ENCODE measurements around the gene UST. TPM values are rescaled to one million over a fixed set of nuclear protein-coding genes. Genes with fewer than 3 reads are reported as not detected.

UST gene
- total RNA-seq, 1 donor from 2014 or later: 17.1 TPM

DNA sequence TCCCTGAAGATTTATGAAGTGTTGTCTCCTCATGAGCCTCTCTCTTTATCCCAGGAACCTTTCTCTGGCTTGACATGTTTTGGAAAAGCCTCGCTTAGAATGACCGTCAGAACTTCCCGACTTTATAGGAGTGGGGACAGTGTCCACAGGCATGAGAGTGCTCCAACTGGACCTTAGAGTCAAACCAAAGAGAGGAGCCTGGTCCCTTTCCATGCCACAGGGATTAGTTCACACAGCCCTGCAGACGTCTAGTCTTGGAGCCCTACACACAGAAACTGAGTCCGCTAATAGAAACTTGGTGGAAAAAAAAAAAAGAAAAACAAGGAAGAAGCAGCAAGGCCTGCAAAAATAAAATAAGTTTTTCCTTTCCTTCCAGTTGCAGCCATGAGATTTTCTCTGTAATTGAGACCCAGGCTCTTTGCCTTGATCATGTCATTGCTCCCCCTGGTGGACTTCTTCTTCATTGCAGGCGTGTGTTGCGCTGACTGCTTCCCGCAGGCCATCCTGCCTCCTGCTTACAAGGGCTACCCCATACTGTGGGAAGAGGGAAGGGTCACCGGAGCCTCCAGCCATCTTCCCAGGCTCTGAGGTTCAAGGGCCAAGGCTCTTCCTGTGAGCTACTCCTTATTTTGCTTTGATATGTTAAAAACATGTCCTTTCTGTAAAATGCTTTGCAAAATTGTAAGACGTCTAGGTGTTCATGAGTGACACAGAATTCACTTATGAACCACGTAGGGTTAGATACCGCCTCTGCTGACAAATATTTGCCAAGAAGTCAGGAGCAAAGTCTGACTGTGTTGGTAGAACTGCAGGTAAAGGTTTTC is 201.0 kb downstream of the UST start:
- TF ChIP-seq, protein P1, sequence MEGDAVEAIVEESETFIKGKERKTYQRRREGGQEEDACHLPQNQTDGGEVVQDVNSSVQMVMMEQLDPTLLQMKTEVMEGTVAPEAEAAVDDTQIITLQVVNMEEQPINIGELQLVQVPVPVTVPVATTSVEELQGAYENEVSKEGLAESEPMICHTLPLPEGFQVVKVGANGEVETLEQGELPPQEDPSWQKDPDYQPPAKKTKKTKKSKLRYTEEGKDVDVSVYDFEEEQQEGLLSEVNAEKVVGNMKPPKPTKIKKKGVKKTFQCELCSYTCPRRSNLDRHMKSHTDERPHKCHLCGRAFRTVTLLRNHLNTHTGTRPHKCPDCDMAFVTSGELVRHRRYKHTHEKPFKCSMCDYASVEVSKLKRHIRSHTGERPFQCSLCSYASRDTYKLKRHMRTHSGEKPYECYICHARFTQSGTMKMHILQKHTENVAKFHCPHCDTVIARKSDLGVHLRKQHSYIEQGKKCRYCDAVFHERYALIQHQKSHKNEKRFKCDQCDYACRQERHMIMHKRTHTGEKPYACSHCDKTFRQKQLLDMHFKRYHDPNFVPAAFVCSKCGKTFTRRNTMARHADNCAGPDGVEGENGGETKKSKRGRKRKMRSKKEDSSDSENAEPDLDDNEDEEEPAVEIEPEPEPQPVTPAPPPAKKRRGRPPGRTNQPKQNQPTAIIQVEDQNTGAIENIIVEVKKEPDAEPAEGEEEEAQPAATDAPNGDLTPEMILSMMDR (IDR thresholded peaks at IDR 0.05): peak; percentile 92
- peaks cover 35% of the 10 kb centered on the region for H3K4me1 Mint-ChIP-seq (ENCODE audit: low read depth)
- no peaks in the 10 kb centered on the region for H3K27me3 Mint-ChIP-seq (ENCODE audit: low read depth)
- no peaks in the 10 kb centered on the region for H3K9me3 Mint-ChIP-seq (ENCODE audit: low read depth)
- DNase-seq (ENCODE audit: low spot score): no peak
- H3K36me3 Mint-ChIP-seq (ENCODE audit: low read depth): no peaks in the 10 kb centered on the region
- peak overlapping the region; percentile 20 for H3K4me3 Mint-ChIP-seq (ENCODE audit: unreplicated experiment)
- peak overlapping the region; percentile 68 for H3K27ac Mint-ChIP-seq (ENCODE audit: unreplicated experiment)

DNA sequence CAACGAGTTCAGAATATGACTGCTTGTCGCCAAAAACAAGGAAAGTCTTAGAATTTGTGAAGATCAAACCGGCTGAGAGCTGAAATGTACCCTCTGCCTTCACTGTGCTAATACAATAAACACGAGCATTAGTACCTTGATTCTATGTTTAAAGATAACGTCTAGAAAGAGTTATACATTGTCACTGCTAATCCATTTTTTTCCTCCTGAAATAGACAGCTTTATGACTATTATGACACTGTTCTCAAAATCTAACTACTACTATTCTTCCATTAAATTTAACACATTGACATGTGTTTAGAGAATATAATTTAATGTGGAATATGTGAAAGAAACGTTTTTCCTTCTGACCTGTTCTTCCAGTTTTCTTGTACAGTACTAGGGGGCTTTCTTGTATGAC is 204.8 kb downstream of the UST start:
- no peak for DNase-seq (ENCODE audit: low spot score)
- no peak overlapping the region for H3K27ac Mint-ChIP-seq (ENCODE audit: unreplicated experiment)
- H3K9me3 Mint-ChIP-seq (ENCODE audit: low read depth): peaks cover 2% of the 10 kb centered on the region
- H3K36me3 Mint-ChIP-seq (ENCODE audit: low read depth): peaks cover 4% of the 10 kb centered on the region
- H3K4me3 Mint-ChIP-seq (ENCODE audit: unreplicated experiment): no peak overlapping the region
- H3K4me1 Mint-ChIP-seq (ENCODE audit: low read depth): peaks cover 26% of the 10 kb centered on the region
- H3K27me3 Mint-ChIP-seq (ENCODE audit: low read depth): no peaks in the 10 kb centered on the region
- TF ChIP-seq, protein P1 (IDR thresholded peaks at IDR 0.05): no peak

DNA sequence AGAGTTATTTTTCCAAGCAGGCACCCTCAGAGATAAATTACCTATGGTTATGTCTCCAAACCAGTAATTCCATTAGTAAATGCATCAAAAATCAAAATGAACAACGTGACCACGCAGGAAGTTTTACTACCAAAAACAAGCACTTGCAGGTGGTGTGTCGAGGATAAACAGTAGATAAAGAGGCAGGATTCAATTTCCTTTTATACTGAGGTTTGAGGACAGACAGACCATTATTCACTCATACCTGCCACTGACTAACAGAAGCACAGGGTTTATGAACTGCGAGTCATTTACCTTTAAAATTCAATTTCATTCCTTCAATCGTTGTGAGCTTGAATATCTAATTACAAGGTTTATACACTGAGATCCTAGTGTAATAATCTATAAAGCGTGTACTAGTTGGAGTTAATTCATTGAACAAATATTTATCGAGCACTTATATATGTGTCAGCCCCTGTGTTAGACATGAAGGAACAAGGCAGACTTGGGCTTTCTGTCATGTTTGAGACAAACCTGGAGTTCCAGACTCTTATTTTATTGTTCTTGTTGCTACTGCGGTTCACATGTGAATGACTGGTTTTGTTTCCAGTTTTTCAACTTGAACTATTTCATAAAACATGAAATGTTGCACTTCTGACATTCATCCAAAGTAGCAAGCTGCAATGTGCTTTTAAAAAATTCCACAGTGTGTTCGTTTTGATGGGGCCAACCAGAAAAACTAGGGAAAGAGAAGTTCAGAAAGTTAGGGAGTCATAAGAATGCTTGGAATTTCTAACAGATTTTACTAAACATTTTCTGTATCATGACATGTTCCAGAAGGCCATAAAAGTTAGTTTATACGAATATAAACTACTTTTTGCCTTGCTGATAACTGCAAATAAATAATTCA is 205.6 kb downstream of the UST start:
- H3K36me3 Mint-ChIP-seq (ENCODE audit: low read depth): peaks cover 5% of the 10 kb centered on the region
- H3K9me3 Mint-ChIP-seq (ENCODE audit: low read depth): peaks cover 2% of the 10 kb centered on the region
- H3K27me3 Mint-ChIP-seq (ENCODE audit: low read depth): no peaks in the 10 kb centered on the region
- H3K27ac Mint-ChIP-seq (ENCODE audit: unreplicated experiment): peak overlapping the region; percentile 77
- peaks cover 25% of the 10 kb centered on the region for H3K4me1 Mint-ChIP-seq (ENCODE audit: low read depth)
- no peak overlapping the region for H3K4me3 Mint-ChIP-seq (ENCODE audit: unreplicated experiment)
- DNase-seq (ENCODE audit: low spot score): no peak
- TF ChIP-seq, protein P1 (IDR thresholded peaks at IDR 0.05): no peak

DNA sequence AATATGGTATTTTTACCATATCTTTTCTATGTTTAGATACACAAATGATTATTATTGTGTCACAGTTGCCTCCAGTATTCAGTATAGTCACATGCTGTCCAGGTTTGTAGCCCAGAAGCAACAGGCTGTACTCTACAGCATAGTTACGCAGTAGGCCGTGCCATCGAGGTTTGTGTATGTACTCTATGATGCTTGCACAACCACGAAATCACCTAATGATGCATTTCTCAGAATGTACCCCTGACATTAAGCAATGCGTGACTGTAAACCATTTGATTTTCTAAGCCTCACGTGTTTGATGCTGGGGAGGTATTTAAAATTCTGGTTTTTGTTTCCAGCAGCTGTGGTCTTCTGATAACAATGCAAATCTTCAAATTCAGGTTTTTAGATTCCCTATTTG is 207.6 kb downstream of the UST start:
- no peak overlapping the region for H3K27ac Mint-ChIP-seq (ENCODE audit: unreplicated experiment)

DNA sequence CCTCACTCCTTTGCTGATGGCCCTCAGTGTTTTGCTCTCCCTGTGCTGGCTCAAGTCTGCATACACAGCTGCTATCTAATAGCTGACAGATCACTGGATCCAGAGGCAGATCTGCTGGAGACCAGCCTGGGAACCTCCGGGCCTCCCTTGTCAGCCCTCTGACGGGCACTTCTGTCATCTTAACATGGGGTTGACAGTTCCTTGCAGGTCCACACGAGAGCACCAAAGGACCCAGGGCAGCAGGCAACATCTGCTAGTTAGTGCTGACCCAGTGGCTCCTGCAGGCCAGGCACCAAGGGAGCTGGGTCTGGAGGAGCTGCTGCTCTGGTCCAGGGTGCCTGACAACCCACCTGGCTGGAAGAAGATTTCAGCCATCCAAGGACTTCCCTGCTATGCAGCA is 208.1 kb downstream of the UST start:
- Mint-ChIP-seq H3K4me1 (ENCODE audit: low read depth) (peaks cover 16% of the 10 kb centered on the region), H3K4me3 (ENCODE audit: unreplicated experiment) (no peak overlapping the region), H3K36me3 (ENCODE audit: low read depth) (peaks cover 5% of the 10 kb centered on the region), H3K27me3 (ENCODE audit: low read depth) (no peaks in the 10 kb centered on the region), H3K9me3 (ENCODE audit: low read depth) (peaks cover 2% of the 10 kb centered on the region), H3K27ac (ENCODE audit: unreplicated experiment) (no peak overlapping the region)
- TF ChIP-seq, protein P1 (IDR thresholded peaks at IDR 0.05): peak; percentile 11
- DNase-seq (ENCODE audit: low spot score): no peak

More for the DNA sequence above, 207.6 kb downstream of the UST start:
- no peak overlapping the region for H3K4me3 Mint-ChIP-seq (ENCODE audit: unreplicated experiment)
- no peak for DNase-seq (ENCODE audit: low spot score)
- TF ChIP-seq, protein P1 (IDR thresholded peaks at IDR 0.05): no peak
- H3K4me1 Mint-ChIP-seq (ENCODE audit: low read depth): peaks cover 16% of the 10 kb centered on the region
- peaks cover 5% of the 10 kb centered on the region for H3K36me3 Mint-ChIP-seq (ENCODE audit: low read depth)
- H3K27me3 Mint-ChIP-seq (ENCODE audit: low read depth): no peaks in the 10 kb centered on the region
- H3K9me3 Mint-ChIP-seq (ENCODE audit: low read depth): peaks cover 2% of the 10 kb centered on the region
